SKM-1 (cell line): Measurements from ENCODE around the gene NOTO.
"Not testable (repeated sequence)": the region's sequence is repeated elsewhere in the genome, so short reads cannot be mapped to it uniquely, and the experiment has no call there.

Experiments used
- DNase-seq: peaks from one replicate; lab custom pipeline; 2025; ENCODE audit not compliant: unreplicated experiment; lab: John Stamatoyannopoulos, UW

Gene NOTO

DNA sequence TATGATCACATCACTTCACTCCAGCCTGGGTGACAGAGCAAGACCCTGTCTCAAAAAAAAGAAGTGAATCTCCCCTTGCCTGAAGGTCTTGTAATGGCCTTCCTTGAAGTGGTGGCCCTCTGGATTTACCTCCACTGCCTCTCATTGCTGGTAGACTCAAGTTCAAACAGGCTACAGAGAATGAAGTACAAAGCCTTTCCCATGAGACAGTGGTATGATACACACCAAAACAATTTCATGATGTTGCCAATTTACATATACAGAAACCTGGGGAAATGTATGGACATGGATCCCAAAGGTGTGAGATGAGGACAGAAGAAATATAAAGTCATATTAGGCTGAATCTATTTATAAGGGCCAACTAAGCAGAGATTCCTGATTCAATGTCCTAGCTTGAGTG, 4.8 kb upstream of the NOTO start:
- DNase-seq: no peak

DNA sequence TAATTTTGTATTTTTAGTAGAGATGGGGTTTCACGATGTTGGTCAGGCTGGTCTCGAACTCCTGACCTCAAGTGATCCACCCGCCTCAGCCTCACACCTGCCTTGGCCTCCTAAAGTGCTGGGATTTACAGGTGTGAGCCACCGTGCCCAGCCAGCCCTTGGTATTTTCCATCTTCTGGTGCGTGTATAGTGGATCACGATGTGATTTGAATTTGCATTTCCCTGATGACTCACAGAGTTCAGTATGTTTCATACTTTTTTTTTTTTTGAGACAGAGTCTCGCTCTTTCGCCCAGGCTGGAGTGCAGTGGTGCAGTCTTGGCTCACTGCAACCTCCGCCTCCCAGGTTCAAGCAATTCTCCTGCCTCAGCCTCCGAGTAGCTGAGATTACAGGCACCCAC, 2.1 kb upstream of the NOTO start:
- not testable (repeated sequence) for DNase-seq

- DNase-seq: no peak
Measured at GRCh38 chr2:73203055-73203681, 794 bp downstream of the NOTO start.

DNA sequence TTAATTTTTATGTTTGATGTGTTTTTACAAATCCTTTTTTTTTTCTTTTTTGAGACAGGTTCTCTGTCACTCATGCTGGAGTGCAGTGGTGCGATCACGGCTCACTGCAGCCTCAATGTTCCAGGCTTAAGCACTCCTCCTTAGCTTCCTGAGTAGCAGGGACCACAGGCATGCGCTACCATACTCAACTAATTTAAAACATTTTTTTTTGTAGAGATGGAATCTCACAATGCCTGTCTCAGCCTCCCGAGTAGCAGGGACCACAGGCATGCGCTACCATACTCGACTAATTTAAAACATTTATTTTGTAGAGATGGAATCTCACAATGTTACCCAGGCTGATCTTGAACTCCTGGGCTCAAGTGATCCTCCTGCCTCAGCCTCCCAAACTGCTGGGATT, 3.2 kb downstream of the NOTO start:
- no peak for DNase-seq

DNA sequence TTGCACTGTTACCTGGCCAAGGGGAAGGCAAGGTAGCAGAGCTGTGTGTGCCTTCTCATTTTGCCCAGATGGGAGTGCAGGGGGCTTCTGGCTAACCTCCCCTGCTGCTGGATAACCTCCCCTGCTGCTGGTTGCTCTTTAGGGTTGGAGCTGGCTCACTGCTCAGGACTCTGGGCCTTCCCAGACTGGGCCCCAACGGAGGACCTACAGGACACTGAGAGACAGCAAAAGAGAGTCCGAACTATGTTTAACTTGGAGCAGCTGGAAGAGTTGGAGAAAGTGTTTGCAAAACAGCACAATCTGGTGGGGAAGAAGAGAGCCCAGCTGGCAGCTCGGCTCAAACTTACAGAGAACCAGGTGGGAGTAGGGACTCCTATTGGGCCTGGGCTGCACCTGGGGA, 5.9 kb downstream of the NOTO start:
- no peak for DNase-seq

DNA sequence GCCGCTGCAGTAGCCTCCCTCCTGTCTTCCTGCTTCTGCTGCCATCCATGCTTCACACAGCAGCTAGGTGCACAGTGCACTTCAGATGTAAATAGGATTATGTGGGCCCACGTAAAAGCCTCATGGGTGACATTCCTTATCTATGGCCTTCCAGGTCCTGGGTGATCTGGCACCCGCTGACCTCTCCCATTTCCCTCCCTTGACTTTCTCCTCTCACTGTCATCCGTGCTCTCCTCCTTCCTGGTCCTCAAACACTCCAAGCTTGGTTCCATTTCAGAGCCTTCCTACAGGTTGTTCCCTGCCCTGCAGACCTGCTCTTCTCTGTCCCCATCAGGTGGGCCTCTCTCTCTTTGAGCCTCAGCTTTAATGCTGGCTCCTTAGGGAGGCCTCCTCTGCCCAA, 7.6 kb downstream of the NOTO start:
- no peak for DNase-seq

- DNase-seq: no peak
Measured at GRCh38 chr2:73210696-73211095, 8.3 kb downstream of the NOTO start.

DNA sequence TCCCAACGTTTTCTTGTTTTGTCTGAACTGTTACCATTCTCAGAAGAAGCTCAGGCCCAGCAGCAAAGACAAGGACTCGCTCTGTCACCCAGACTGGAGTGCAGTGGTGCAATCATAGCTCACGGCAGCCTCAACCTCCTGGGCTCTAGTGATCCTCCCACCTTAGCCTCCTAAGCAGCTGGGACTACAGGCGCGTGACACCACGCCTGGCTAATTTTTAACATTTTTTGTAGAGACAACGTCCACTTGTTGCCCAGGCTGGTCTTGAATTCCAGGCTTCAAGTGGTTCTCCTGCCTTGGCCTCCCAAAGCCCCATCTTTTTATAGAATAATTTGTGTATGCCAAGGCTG, 9.7 kb downstream of the NOTO start:
- DNase-seq: no peak

DNA sequence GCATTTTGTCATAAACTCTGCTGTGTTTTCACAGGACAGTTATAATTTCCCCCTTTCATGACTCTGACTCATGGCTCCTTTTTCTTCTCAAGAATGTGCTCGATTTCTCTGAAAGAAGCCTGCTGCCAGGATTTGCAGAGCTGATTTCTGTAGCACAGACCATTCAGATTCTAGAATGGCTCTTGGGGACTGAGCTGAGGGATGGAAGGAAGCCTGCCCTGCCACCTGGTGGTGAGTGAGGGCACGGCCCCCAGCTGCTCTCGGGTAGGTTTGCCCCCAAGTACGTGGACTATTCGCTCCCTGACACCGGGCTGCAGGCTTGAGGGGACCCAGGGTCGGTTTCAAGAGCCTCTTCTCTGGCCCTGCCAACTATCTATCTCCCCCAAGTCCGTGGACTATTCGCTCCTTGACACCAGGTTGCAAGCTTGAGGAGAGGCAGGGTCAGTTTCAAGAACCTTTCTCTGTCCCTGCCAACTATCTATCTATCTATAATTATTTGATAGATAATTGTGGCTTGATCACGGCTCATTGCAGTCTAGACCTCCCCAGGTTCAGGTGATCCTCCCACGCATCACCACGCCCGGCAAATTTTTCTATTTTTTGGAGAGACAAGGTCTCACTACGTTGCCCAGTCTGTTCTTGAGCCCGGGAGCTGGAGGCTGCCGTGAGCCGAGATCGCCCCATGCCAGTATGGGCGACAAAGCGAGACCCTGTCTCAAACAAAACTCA, 10.2 kb downstream of the NOTO start:
- DNase-seq: peak; percentile 30

DNA sequence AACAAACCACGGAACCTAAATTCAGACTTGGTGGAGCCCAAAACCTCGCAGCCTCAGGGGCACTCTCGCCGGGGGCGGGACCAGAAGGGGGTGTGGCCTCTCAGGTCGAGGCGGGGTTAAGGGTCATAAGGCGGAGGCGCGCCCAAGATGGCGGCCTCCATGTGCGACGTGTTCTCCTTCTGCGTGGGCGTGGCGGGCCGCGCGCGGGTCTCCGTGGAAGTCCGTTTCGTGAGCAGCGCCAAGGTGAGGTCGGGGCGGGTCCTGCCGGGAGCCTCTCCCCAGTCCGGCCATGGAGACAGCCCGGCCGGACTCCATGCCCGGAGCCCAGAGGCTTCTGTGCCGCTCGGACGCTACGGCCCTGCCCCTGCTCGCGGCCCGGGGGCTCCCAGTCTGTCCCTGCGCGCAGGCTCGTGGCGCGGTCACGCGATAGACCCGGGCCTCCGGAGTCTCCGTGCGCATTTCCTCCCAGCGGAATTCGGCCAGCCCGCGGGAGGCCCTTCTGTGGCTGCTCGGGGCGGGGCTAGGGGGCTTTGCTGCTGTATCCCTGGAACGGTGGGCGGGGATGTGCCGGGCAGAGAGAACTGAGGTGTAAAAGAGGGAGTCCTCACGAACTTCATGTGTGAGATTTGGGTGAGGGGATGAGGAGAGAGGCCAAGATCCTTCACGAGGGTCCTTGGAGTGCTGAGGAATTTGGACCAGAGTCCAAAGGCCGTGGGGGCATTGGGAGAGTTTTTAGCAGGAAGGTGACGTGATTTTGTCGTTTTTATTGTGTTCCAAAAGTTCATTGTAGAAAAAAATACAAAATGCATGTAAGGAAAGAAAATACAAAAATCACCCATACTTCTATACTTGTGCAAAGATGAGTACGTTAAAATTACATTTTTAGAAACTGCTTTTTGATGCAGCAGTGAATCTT, 12.0 kb downstream of the NOTO start, which contains the start of gene SMYD5:
Gene SMYD5 (plus strand): TSS at position 126 of the 916 bp plus-strand sequence. CDS start 22 bp downstream, at position 148.
- peak; percentile 62 for DNase-seq

GRCh38 chr2:73215254-73215653, 12.9 kb downstream of the NOTO start:
- no peak for DNase-seq

GRCh38 chr2:73217160-73217559, 14.8 kb downstream of the NOTO start:
- no peak for DNase-seq

DNA sequence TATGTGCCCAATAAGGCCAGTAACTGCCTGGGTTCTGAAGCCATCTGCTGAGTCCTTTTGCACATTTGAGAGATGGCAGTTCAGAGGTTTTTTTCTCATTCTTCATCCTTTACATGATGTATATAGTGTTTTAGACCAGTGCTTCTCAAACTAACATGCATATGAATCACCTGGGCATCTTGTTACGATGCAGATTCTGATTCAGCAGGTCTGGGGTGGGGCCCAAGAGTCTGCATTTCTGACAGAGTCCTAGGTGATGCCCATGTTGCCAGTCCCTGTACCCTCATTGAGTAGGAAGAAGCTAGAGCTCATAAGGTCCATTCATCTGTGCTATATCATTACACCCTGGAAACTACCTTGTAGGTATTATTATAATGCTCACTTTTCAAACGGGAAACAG, 15.5 kb downstream of the NOTO start:
- no peak for DNase-seq

GRCh38 chr2:73218298-73218697, 15.9 kb downstream of the NOTO start:
- no peak for DNase-seq

GRCh38 chr2:73223821-73224220, 21.4 kb downstream of the NOTO start:
- DNase-seq: no peak

DNA sequence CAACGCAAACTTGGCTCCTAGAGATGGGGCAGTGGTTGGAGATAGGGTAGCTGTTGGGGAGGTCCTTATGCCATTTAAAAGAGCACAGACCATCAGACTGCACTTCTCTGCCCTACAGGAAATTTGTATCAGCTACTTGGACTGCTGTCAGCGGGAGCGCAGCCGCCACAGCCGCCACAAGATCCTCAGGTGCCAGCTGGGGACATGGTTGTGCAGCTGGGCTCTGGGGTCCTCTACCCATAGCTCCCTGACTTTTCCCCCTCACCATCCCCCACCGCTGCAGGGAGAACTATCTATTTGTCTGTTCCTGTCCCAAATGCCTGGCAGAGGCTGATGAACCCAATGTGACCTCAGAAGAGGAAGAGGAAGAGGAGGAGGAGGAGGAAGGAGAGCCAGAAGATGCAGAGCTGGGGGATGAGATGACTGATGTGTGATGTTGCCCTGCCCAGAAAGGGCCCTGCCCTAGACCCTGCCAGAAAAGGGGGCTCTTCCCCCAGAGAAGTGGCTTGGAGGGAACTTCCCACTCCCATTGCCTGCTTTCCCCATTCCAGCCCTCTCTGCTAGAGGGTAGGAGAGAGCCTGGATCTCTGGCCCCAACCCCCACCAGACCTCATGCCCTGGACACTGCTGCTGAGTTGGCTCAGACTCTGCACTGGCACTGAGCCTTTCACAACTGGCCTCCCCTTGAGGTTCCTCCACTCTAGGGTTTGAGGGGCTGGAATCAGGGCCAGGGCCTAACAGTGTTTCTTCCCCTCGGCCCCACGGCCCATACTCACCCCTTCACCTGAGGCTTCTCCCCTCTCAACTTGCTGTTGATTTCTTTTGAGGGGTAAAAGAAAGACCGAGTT, 23.4 kb downstream of the NOTO start:
- peak; percentile 74 for DNase-seq

DNA sequence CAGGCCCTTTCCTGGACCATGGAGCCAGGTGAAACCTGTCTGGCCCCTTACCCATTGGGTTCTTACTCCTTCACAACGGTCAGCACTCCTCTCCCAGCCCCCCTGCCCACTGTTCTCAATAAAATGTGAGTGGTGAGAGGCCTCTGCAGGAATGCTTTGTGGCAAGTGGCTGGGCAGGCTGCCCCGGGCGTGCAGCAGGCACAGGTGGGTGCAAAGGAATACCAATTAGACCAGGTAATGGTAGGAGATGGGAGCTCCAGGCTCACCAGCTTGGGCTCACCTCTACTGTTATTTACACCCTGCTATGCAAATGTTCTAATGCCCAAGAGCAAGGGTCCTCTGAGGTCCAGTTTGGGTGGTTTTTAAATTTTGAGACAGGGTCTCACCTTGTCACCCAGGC, 24.7 kb downstream of the NOTO start:
- no peak for DNase-seq

DNA sequence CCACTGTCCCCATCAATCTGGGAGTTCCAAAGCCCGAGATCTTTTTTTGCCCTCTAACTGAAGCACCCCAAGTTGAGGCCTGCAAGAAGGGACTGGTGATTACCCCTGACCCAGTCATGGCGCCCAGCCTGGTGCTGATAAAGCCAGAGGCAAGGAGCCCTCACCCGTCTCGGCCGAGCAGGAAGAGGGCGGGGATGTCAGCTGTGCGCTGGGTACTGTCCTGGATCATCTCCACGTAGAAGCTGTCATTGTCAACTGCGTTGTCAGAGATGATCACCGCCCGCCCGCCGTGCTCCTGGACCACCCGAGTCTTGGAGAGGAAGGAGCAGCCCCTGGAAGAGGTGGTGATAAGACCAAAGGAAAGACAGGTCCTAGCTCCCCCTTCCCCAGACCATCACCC, 26.3 kb downstream of the NOTO start:
- DNase-seq: no peak

DNA sequence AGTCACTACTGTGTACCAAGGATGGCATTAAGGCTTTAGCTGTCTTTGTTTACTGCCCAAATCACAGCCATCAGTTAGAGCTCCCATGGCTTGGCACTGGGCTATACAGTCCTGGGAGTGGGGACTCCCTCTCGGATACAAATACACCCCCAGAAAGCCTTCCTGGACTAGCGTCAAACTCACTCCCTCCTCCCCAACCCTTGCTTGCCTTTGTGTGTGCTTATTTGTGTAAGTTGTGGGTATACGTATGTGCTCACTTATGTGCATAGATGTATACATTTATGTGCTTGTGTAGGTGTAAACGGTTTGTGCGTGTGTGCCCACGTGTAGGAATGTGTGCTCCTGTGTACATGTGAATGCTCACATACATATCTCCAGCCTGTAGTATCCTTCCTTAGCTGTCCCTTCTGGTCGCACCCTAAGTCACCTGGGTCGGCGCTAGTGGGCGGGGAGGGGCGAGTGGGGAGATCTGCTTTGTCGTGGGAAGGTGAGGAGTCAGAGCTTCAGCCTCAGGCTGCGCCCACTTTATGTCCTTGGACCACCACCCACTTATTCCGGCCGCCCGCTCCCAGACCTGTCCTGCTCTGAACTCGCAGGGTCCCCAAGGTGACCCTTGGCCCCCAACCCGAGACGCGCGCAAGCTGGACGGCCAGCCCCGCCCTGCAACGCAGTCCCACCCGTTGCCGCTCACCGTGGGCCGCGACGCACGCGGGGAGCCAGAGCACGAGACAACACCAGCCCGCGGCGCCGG, 30.2 kb downstream of the NOTO start:
- no peak for DNase-seq
